ENCODE results near the gene MED27.

DNA sequence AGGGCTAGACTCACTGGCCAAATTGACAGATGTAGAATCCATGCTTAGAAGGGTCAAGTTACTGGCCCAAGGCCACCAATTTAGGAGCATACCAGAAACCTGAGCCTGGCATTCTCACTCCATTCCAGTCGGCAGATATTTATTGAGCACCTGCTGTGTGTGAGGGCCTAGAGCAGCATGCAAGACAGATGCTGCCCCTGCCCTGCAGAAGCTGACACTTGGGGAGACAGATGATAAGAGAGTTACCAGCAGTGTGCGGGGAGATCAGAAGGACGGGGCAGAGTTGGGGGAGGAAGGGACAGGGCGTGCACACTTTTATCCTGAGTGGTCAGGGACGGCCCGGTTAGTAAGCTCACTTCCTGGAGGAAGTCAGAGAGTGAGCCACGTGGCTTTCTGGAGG lies 228.3 kb downstream of the MED27 start:
- no peak for TF ChIP-seq EZH2phosphoT487 (IDR thresholded peaks at IDR 0.05; ENCODE audit: borderline replicate concordance)
- TF ChIP-seq, protein P1, sequence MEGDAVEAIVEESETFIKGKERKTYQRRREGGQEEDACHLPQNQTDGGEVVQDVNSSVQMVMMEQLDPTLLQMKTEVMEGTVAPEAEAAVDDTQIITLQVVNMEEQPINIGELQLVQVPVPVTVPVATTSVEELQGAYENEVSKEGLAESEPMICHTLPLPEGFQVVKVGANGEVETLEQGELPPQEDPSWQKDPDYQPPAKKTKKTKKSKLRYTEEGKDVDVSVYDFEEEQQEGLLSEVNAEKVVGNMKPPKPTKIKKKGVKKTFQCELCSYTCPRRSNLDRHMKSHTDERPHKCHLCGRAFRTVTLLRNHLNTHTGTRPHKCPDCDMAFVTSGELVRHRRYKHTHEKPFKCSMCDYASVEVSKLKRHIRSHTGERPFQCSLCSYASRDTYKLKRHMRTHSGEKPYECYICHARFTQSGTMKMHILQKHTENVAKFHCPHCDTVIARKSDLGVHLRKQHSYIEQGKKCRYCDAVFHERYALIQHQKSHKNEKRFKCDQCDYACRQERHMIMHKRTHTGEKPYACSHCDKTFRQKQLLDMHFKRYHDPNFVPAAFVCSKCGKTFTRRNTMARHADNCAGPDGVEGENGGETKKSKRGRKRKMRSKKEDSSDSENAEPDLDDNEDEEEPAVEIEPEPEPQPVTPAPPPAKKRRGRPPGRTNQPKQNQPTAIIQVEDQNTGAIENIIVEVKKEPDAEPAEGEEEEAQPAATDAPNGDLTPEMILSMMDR (conservative IDR thresholded peaks at IDR 0.05; ENCODE audit: low read length), result no peak
